ENCODE data around the gene NBAS. TPM values are rescaled to one million over a fixed set of nuclear protein-coding genes. Genes with fewer than 3 reads are reported as not detected.

The NBAS gene
- total and polyA plus RNA-seq, 2 of the 4 experiments (the other 2 are of a cell fraction) = 22.3 to 105 TPM

GRCh38 chr2:15363734-15364133 is 197.4 kb downstream of the NBAS start:
- no peak for TF ChIP-seq MAZ (IDR thresholded peaks at IDR 0.05; ENCODE audit: borderline replicate concordance, low read depth, low read length)
- no peak for TF ChIP-seq ELK1 (IDR thresholded peaks at IDR 0.05; ENCODE audit: borderline replicate concordance, low read depth, low read length)
- no peak for TF ChIP-seq CEBPB (IDR thresholded peaks at IDR 0.05; ENCODE audit: low read depth, low read length)
- no peak for TF ChIP-seq RCOR1 (IDR thresholded peaks at IDR 0.05; ENCODE audit: insufficient replicate concordance, low read length)
- no peak for TF ChIP-seq POLR2A (IDR thresholded peaks at IDR 0.05; ENCODE audit: low read depth, low read length)
- TF ChIP-seq SMC3 (IDR thresholded peaks at IDR 0.05; ENCODE audit: low read depth, low read length) = no peak
- no peak for TF ChIP-seq BHLHE40 (IDR thresholded peaks at IDR 0.05; ENCODE audit: low read depth, low read length)
- TF ChIP-seq NFE2L2 (IDR thresholded peaks at IDR 0.05; ENCODE audit: low read depth, low read length) = no peak
- TF ChIP-seq FOS (IDR thresholded peaks at IDR 0.05; ENCODE audit: low read depth, low read length) = no peak
- no peak for TF ChIP-seq RFX5 (IDR thresholded peaks at IDR 0.05; ENCODE audit: low read depth, low read length)
- TF ChIP-seq CHD1 (IDR thresholded peaks at IDR 0.05; ENCODE audit: low read depth, low read length) = no peak
- TF ChIP-seq MXI1 (IDR thresholded peaks at IDR 0.05; ENCODE audit: borderline replicate concordance, low read depth, low read length) = no peak
- no peak for TF ChIP-seq USF2 (IDR thresholded peaks at IDR 0.05; ENCODE audit: low read depth, low read length)
- TF ChIP-seq, protein P1, sequence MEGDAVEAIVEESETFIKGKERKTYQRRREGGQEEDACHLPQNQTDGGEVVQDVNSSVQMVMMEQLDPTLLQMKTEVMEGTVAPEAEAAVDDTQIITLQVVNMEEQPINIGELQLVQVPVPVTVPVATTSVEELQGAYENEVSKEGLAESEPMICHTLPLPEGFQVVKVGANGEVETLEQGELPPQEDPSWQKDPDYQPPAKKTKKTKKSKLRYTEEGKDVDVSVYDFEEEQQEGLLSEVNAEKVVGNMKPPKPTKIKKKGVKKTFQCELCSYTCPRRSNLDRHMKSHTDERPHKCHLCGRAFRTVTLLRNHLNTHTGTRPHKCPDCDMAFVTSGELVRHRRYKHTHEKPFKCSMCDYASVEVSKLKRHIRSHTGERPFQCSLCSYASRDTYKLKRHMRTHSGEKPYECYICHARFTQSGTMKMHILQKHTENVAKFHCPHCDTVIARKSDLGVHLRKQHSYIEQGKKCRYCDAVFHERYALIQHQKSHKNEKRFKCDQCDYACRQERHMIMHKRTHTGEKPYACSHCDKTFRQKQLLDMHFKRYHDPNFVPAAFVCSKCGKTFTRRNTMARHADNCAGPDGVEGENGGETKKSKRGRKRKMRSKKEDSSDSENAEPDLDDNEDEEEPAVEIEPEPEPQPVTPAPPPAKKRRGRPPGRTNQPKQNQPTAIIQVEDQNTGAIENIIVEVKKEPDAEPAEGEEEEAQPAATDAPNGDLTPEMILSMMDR (conservative IDR thresholded peaks at IDR 0.05; ENCODE audit: low read depth, low read length) = no peak
- TF ChIP-seq RAD21 (IDR thresholded peaks at IDR 0.05; ENCODE audit: low read length) = no peak
- no peak for TF ChIP-seq MAFK (IDR thresholded peaks at IDR 0.05; ENCODE audit: low read depth, low read length)
- 100% methylated on average over 2 of the region's 3 CpGs; no CpG with 5 or more reads in 1 of the 2 experiments for WGBS, 2 experiments (ENCODE audit: extremely low coverage in 2 of 2, insufficient read length in 1 of 2)
- H3K27ac ChIP-seq (ENCODE audit: insufficient read depth, low read length) = no peak overlapping the region

More at GRCh38 chr2:15363734-15364133, 197.4 kb downstream of the NBAS start:
- ATAC-seq (ENCODE audit: low read depth) (no peak), DNase-seq (no peak)
- Histone ChIP-seq H4K8ac (ENCODE audit: low read depth in 2 of 2, low read length in 2 of 2) (no peak overlapping the region; a peak in 1 of 4 replicates), H4K5ac (ENCODE audit: low read depth, low read length) (no peak overlapping the region), H2AK5ac (ENCODE audit: low read depth, low read length) (0 out of 2 replicates have a peak overlapping the region, but pooled peaks have one; percentile 2), H3K56ac (ENCODE audit: extremely low read depth, insufficient read depth, low read length) (no peak overlapping the region), H2AK9ac (replicated peaks; ENCODE audit: low read depth, low read length, poor library complexity) (no peak overlapping the region), H3K79me1 (ENCODE audit: low read depth in 1 of 2, low read length in 2 of 2) (peaks cover 0 to 6% of the 10 kb centered on the region in 2 experiments; a peak in 1 of 4 replicates), H3K23ac (ENCODE audit: low read depth, low read length) (no peak overlapping the region), H2BK15ac (ENCODE audit: low read depth, low read length) (no peak overlapping the region), H2AFZ (replicated peaks; ENCODE audit: low read length, poor library complexity) (no peak overlapping the region), H2BK20ac (ENCODE audit: low read depth, low read length) (no peak overlapping the region), H3K27me3 (ENCODE audit: control insufficient read depth, insufficient read depth, low read length) (no peaks in the 10 kb centered on the region), H3K9me3 (ENCODE audit: control insufficient read depth, insufficient read depth, low read length) (no peaks in the 10 kb centered on the region), H3K9me1 (ENCODE audit: insufficient read depth, low read length) (no peaks in the 10 kb centered on the region), H3K4me1 (ENCODE audit: control insufficient read depth, insufficient read depth, low read length) (peaks cover 5% of the 10 kb centered on the region; the same call in 1 of the 2 replicates), H3K36me3 (ENCODE audit: control insufficient read depth, insufficient read depth, low read length) (peaks cover 7% of the 10 kb centered on the region), H3K4me3 (ENCODE audit: insufficient read depth, low read depth, low read length) (no peak overlapping the region), H3K18ac (ENCODE audit: low read depth, low read length) (no peak overlapping the region), H3K4ac (ENCODE audit: low read depth, low read length) (no peak overlapping the region), H2BK120ac (ENCODE audit: low read depth, low read length) (no peak overlapping the region), H2BK5ac (ENCODE audit: low read depth, low read length, poor library complexity, severe bottlenecking) (no peak overlapping the region), H4K91ac (ENCODE audit: insufficient read depth, low read depth, low read length) (no peak overlapping the region), H4K20me1 (ENCODE audit: insufficient read depth, low read length) (no peaks in the 10 kb centered on the region; the same call in 1 of the 2 replicates), H3K9ac (ENCODE audit: low read depth, low read length) (no peak overlapping the region), H3K14ac (replicated peaks; ENCODE audit: low read depth, low read length) (no peak overlapping the region), H3K4me2 (ENCODE audit: low read depth, low read length) (no peak overlapping the region)
- intact Hi-C loops (cut with micrococcal nuclease) = no loop called here
- POLR2A ChIA-PET (ENCODE audit: unreplicated experiment) = no interaction called here
- dilution Hi-C loops (cut with HindIII; ENCODE audit: low sequenced_read_pairs, unreplicated experiment) = no loop called here
- CTCF ChIA-PET = interaction anchor here (0.5 kb wide), 1 partner anchor 517 kb away, joined by 3 read pairs; no protein-coding TSS in a partner anchor
- BruUV-seq (replicated peaks) = no TSS peak
- in situ Hi-C loops (cut with MboI; ENCODE audit: low sequenced_read_pairs) = no loop called here

Data from IMR-90 (cell line).